SK-N-SH (cell line): ENCODE data around the gene CD36.

Experiments used
- CTCF ChIP-seq: fragments of 200-600 bp; sonication (generic); IDR thresholded peaks from 2 replicates; pipeline ENCODE4 v1.6.1; 2017; ENCODE audit warnings: antibody characterized with exemption, mild to moderate bottlenecking, moderate library complexity
- MAX ChIP-seq: IDR thresholded peaks from 2 replicates; pipeline ENCODE4 v1.4.0; 2012; ENCODE audit warnings: low read depth
- POLR2AphosphoS5 ChIP-seq: IDR thresholded peaks from 2 replicates; pipeline ENCODE4 v1.6.1; 2012; ENCODE audit warnings: low read depth, low read length
- RXRA ChIP-seq: IDR thresholded peaks from 2 replicates; pipeline ENCODE4 v1.4.0; 2012; ENCODE audit warnings: low read depth, mild to moderate bottlenecking, borderline replicate concordance
- SMC3 ChIP-seq: IDR thresholded peaks from 2 replicates; pipeline ENCODE4 v1.6.1; 2012; ENCODE audit warnings: low read depth, low read length, improper control_type of control experiment
- TAF1 ChIP-seq: IDR thresholded peaks from 2 replicates; pipeline ENCODE4 v1.6.1; 2012; ENCODE audit warnings: low read depth, mild to moderate bottlenecking, low read length, moderate library complexity, borderline replicate concordance
- YY1 ChIP-seq: IDR thresholded peaks from 2 replicates; pipeline ENCODE4 v1.4.0; 2012; ENCODE audit warnings: low read depth, mild to moderate bottlenecking

DNA sequence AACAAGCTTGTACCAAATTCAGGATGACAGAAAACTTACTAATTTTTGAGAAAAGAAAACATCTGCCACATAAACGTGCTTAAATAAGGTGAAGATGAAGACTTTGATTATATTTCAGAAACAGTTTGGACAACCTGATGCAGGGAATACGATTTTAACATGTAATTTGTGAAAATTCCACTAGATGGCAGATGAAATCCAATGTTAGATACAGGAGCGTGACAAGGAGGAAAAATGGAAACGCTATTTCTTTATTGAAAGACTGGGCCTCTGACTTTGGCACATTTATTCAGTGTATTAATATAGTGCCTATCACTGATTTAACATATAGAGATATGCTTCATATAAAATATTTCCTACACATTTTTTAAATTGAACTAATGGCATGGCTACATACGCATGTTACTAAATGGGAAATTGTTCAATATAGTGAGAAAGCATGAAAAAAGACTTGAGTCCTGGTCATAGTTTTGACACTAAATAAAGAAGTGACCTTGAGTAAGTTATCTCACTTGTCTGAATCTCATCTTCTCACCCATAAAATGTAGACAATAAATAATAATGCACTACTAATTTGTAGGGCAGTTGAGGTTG lies 60.7 kb downstream of the CD36 start:
- peak; percentile 91 for TF ChIP-seq CTCF
- TF ChIP-seq YY1: no peak
- TF ChIP-seq SMC3: peak; percentile 94
- TF ChIP-seq TAF1: no peak
- no peak for TF ChIP-seq RXRA
- no peak for TF ChIP-seq MAX
- no peak for TF ChIP-seq POLR2AphosphoS5
